ENCODE data around the gene B3GAT2.
"Not testable (repeated sequence)": the region's sequence is repeated elsewhere in the genome, so short reads cannot be mapped to it uniquely, and the experiment has no call there.

The B3GAT2 gene
- total RNA-seq: 0 to 2.1 (median 0.04) reads per million in 17 experiments

GRCh38 chr6:70956451-70957283, at the start of gene B3GAT2:
Gene B3GAT2, minus strand, starts transcription at chr6:70957060. Its CDS starts 631 bp downstream, at chr6:70956429.
- peak in 2 of 4 experiments; percentile 10 to 15 for DNase-seq

- DNase-seq: no peak
These were observed 41.3 kb upstream of the B3GAT2 start for GRCh38 chr6:70998148-70998547.

GRCh38 chr6:70997379-70997778, 40.5 kb upstream of the B3GAT2 start:
- no peak for DNase-seq

GRCh38 chr6:70996106-70996505, 39.2 kb upstream of the B3GAT2 start:
- DNase-seq: no peak

- no peak for DNase-seq
These were observed 38.6 kb upstream of the B3GAT2 start for GRCh38 chr6:70995411-70995810.

GRCh38 chr6:70991253-70991652, 34.4 kb upstream of the B3GAT2 start:
- no peak for DNase-seq

GRCh38 chr6:70985156-70985555, 28.3 kb upstream of the B3GAT2 start:
- peak; percentile 20 to 61 (median 49) for DNase-seq

GRCh38 chr6:70982747-70983146, 25.9 kb upstream of the B3GAT2 start:
- no peak for DNase-seq

GRCh38 chr6:70980727-70981126, 23.9 kb upstream of the B3GAT2 start:
- DNase-seq: no peak

GRCh38 chr6:70973604-70974003, 16.7 kb upstream of the B3GAT2 start:
- no peak for DNase-seq

- DNase-seq: no peak
These were observed 10.2 kb upstream of the B3GAT2 start for GRCh38 chr6:70967049-70967448.

GRCh38 chr6:70957284-70957617, 391 bp upstream of the B3GAT2 start:
- DNase-seq: no peak

- no peak for DNase-seq
These were observed 739 bp downstream of the B3GAT2 start for GRCh38 chr6:70956191-70956450.

- peak; percentile 77 to 91 (median 84) for DNase-seq
These were observed 1.2 kb downstream of the B3GAT2 start for GRCh38 chr6:70955441-70956190.

GRCh38 chr6:70954750-70955149, 2.1 kb downstream of the B3GAT2 start:
- DNase-seq: no peak

GRCh38 chr6:70954176-70954575, 2.7 kb downstream of the B3GAT2 start:
- DNase-seq: no peak

- DNase-seq: no peak
These were observed 4.2 kb downstream of the B3GAT2 start for GRCh38 chr6:70952608-70953165.

GRCh38 chr6:70944321-70944720, 12.5 kb downstream of the B3GAT2 start:
- DNase-seq: not testable (repeated sequence)

- no peak for DNase-seq
These were observed 23.0 kb downstream of the B3GAT2 start for GRCh38 chr6:70933853-70934252.

- DNase-seq: no peak
These were observed 51.1 kb downstream of the B3GAT2 start for GRCh38 chr6:70905742-70906141.

- no peak for DNase-seq
These were observed 53.0 kb downstream of the B3GAT2 start for GRCh38 chr6:70903665-70904452.

- DNase-seq: no peak
These were observed 55.5 kb downstream of the B3GAT2 start for GRCh38 chr6:70901324-70901723.

- DNase-seq: no peak
These were observed 56.8 kb downstream of the B3GAT2 start for GRCh38 chr6:70900047-70900446.

Data from suppressor macrophage (primary cell).